GM18526 (cell line): ENCODE measurements around the gene UBE2I.

ENCODE experiments used
- POLR2A ChIP-seq: IDR thresholded peaks from 3 replicates; pipeline ENCODE4 v1.6.1; 2011; ENCODE audit not compliant: insufficient read length; ENCODE audit errors: extremely low read depth

The UBE2I gene

DNA sequence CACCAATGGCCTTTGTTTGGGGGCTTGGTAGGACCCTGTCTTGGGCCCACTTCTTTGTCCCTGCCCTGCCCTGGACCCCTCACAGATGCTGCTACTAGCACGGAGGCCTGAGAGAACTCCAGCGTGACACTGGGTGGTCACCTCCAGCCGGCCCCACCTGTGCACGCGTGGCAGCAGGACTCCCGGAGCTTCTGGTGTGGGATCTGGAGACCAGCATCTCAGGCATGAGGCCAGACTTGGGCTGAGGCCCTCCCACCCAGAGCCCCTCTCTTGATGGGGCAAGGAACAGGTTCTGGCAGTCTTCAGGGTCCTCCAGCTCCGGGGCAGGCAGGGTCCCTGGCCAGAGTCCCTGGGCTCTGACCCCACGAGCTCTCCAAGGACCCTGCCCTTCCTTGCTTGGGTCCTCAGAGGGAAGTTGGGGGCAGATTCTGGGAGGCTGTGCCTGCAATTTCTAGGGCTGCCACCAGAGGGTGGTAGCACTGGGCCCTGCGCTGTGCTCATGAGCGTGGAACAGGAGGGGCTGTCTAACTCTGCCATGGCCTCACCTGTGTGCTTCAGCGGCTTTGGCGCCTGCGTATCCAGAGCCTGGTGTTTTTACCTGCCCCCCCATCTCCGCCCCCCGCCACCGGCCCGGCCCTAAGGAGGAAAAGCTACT, 21.0 kb downstream of the UBE2I start:
- TF ChIP-seq POLR2A: no peak

- TF ChIP-seq POLR2A: no peak
Measured at GRCh38 chr16:1330931-1331711, 21.7 kb downstream of the UBE2I start.

- no peak for TF ChIP-seq POLR2A
Measured at GRCh38 chr16:1331712-1332617, 22.5 kb downstream of the UBE2I start.

GRCh38 chr16:1332618-1333148, 23.2 kb downstream of the UBE2I start:
- no peak for TF ChIP-seq POLR2A

DNA sequence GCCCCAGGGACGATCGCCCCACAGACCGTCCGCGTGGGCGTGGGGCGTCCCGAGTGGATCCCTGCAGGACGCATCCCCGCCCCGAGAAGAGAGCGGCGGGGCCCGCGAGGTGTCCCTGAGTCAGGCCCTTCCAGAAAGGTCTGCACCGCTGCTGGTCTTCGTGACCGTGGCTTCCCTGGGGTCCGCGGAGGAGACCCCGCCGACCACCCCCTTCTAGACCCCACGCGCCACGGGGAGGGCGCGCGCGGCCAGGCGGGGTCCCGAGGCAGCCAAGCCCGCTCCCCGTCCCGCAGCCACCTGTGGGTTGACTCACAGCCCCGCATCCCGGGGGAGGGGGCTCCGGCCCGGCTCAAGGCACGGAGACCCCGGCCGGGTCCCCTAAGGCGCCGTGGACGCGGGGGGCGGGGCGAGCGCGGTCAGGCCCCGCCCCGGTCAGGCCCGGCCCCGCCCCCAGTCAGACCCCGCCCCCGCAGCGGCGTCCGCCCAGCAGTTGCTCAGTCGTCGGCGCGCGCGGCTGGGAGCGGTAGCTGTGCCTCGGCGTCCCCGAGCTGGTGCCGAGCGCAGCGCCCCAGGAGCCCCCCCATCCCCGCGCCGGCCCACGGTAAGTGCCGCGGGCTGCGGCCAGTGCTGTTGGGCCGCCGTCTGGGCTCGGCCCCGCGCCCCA, 23.8 kb downstream of the UBE2I start, which contains the start of gene BAIAP3:
Gene BAIAP3 (plus strand): TSS at position 497 of the 664 bp plus-strand sequence. CDS start 4,905 bp downstream, outside the sequence.
- no peak for TF ChIP-seq POLR2A

DNA sequence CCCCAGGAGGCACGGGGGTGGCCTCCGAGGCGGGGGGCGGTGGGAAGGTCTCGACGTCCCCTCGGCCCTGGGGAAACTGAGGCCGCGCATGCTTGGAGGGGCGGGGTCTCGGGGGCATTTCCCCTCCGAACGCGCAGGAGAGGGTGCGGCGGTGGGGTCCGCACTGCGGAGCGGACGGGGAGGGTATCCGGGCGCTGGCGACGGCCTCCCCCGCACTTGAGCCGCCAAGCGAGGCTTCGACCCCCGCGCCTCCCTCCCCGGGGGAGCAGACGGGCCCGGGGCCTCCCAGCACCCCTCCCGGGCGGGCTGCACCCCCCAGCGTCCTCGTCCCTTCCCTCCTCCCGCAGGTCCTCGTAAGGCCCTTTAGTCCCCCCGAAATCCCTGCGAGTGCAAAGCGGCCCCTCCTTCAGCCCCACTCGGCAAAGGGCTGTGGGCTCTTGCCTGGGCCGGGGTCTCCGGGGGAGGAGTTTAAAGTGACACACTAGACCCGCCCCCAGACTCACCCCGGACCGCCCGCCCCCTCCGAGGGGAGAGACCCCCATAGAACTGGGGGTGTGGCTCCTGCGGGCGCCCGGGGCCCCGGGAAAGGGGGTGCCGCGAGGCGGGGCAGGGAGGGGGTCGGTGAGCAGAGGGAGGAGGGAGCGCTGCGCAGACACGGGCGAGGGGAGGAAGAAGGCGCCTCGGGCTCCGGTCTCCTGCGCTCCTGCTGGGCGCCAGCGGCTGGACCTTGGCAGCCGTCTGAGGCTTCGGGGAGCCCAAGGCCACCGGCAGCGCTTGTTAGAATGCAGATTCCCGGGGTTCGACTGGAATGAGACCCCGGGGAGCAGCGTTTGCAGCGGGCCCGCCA, 24.6 kb downstream of the UBE2I start:
- no peak for TF ChIP-seq POLR2A

DNA sequence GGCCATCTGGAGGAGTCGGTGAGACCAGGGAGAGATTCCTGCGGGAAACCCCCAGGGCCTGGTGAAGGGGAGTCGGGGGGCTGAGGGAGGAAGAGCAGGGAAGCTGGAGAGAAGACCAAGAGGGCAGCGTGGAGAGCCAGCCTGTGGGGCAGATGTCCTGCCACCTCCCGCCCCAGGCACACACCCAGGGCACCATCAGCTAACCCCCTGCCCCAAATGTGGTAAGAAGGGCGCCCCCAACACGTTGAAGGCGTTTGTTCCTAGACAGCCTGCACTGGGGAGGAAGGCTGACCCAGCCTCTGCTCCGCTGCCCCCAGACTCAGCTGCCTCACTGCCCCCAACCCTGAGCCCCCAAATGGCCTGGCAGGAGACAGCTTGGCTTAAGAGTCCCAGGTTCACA, 25.3 kb downstream of the UBE2I start:
- no peak for TF ChIP-seq POLR2A

- TF ChIP-seq POLR2A: no peak
Measured at GRCh38 chr16:1335211-1335971, 26.0 kb downstream of the UBE2I start.

DNA sequence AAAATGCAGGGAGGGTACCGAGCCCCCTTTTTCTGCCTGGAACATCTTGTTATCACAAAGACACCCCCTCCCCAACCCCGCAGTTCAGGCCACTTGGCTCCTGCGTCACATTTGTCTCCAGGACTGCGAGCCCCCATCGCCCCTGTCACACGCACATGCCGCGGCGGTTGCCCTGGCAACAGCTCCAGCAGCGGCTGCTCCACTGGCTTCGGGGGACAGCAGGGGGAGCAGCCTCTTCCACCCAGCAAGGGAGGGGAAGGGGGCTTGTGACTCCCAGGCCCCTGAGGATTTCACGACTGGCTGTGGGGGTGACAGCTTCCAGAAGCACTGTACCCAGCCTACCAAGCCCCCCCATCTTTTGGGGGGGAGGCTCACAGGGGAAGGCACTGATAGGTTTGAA, 26.6 kb downstream of the UBE2I start:
- TF ChIP-seq POLR2A: no peak

DNA sequence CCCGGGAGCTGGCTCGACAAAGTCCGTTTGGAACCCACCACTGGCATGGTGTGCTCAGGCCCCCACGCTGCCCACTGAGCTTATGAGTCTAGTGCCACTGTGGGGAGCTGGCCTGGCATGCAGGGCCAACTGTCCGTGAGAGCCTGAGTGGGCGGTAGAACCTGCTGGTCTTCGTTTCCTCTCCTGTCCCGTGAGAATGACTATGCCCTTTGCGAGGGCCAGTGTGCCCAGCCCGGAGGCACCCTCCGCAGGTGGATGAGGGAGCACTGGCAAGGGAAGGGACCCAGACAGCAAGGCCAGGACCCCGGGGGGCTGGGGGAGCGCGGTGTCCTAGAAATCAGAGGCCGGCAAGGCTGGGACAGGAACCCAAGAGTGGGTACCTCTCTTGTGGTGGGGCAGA, 27.2 kb downstream of the UBE2I start:
- no peak for TF ChIP-seq POLR2A

GRCh38 chr16:1337486-1337885, 28.1 kb downstream of the UBE2I start:
- TF ChIP-seq POLR2A: no peak

- TF ChIP-seq POLR2A: no peak
Measured at GRCh38 chr16:1338119-1338730, 28.8 kb downstream of the UBE2I start.
